ENCODE measurements around the gene SUMO2. TPM values are rescaled to one million over a fixed set of nuclear protein-coding genes. Genes with fewer than 3 reads are reported as not detected.
"Not testable (repeated sequence)": the region's sequence is repeated elsewhere in the genome, so short reads cannot be mapped to it uniquely, and the experiment has no call there.

Gene SUMO2
- total RNA-seq = 649 and 656 TPM in 2 replicates

GRCh38 chr17:75182569-75183436, at the start of gene SUMO2:
SUMO2 (minus strand) TSS chr17:75182959; CDS start chr17:75182834, 125 bp downstream.
- H3K4me1 Mint-ChIP-seq (ENCODE audit: low read depth) = peaks cover 38% of the 10 kb centered on the region
- peak; percentile 93 for DNase-seq (ENCODE audit: low spot score)
- no peaks in the 10 kb centered on the region for H3K9me3 Mint-ChIP-seq
- H3K27ac Mint-ChIP-seq = peak within 1 kb of the TSS; percentile 98
- H3K27me3 Mint-ChIP-seq (ENCODE audit: insufficient read depth) = no peaks in the 10 kb centered on the region
- peaks cover 20% of the 10 kb centered on the region for H3K36me3 Mint-ChIP-seq (ENCODE audit: low read depth)
- peak within 1 kb of the TSS; percentile 99 for H3K4me3 Mint-ChIP-seq
- intact Hi-C loops (cut with micrococcal nuclease) = loop anchor here (1.0 to 10.0 kb wide), 7 partner anchors 22 to 222 kb away; partner anchors contain the start of genes ATP5PD, GGA3, GRB2 and JPT1

- no peak overlapping the region for H3K27ac Mint-ChIP-seq
- intact Hi-C loops (cut with micrococcal nuclease) = no loop called here
- peaks cover 52% of the 10 kb centered on the region for H3K36me3 Mint-ChIP-seq (ENCODE audit: low read depth)
Observed at GRCh38 chr17:75231741-75232464, 49.1 kb upstream of the SUMO2 start.

GRCh38 chr17:75231071-75231470, 48.3 kb upstream of the SUMO2 start:
- Mint-ChIP-seq H3K27me3 (ENCODE audit: insufficient read depth) (no peaks in the 10 kb centered on the region), H3K27ac (no peak overlapping the region), H3K4me1 (ENCODE audit: low read depth) (no peaks in the 10 kb centered on the region), H3K4me3 (no peak overlapping the region), H3K36me3 (ENCODE audit: low read depth) (peaks cover 44% of the 10 kb centered on the region), H3K9me3 (no peaks in the 10 kb centered on the region)
- intact Hi-C loops (cut with micrococcal nuclease) = no loop called here
- no peak for DNase-seq (ENCODE audit: low spot score)

More at GRCh38 chr17:75231741-75232464, 49.1 kb upstream of the SUMO2 start:
- Mint-ChIP-seq H3K27me3 (ENCODE audit: insufficient read depth) (no peaks in the 10 kb centered on the region), H3K4me3 (no peak overlapping the region), H3K9me3 (no peaks in the 10 kb centered on the region), H3K4me1 (ENCODE audit: low read depth) (no peaks in the 10 kb centered on the region)
- no peak for DNase-seq (ENCODE audit: low spot score)

GRCh38 chr17:75228847-75229246, 46.1 kb upstream of the SUMO2 start:
- no peaks in the 10 kb centered on the region for H3K4me1 Mint-ChIP-seq (ENCODE audit: low read depth)
- peaks cover 38% of the 10 kb centered on the region for H3K36me3 Mint-ChIP-seq (ENCODE audit: low read depth)
- H3K4me3 Mint-ChIP-seq = no peak overlapping the region
- intact Hi-C loops (cut with micrococcal nuclease) = no loop called here
- H3K27ac Mint-ChIP-seq = no peak overlapping the region
- H3K27me3 Mint-ChIP-seq (ENCODE audit: insufficient read depth) = no peaks in the 10 kb centered on the region
- DNase-seq (ENCODE audit: low spot score) = no peak
- H3K9me3 Mint-ChIP-seq = no peaks in the 10 kb centered on the region

GRCh38 chr17:75228305-75228704, 45.5 kb upstream of the SUMO2 start:
- H3K4me3 Mint-ChIP-seq = no peak overlapping the region
- intact Hi-C loops (cut with micrococcal nuclease) = no loop called here
- H3K27ac Mint-ChIP-seq = no peak overlapping the region
- no peak for DNase-seq (ENCODE audit: low spot score)
- H3K9me3 Mint-ChIP-seq = no peaks in the 10 kb centered on the region
- peaks cover 39% of the 10 kb centered on the region for H3K36me3 Mint-ChIP-seq (ENCODE audit: low read depth)
- no peaks in the 10 kb centered on the region for H3K27me3 Mint-ChIP-seq (ENCODE audit: insufficient read depth)
- no peaks in the 10 kb centered on the region for H3K4me1 Mint-ChIP-seq (ENCODE audit: low read depth)

- Mint-ChIP-seq H3K4me3 (no peak overlapping the region), H3K36me3 (ENCODE audit: low read depth) (peaks cover 37% of the 10 kb centered on the region)
- DNase-seq (ENCODE audit: low spot score) = no peak
Observed at GRCh38 chr17:75227729-75228128, 45.0 kb upstream of the SUMO2 start.

GRCh38 chr17:75225016-75225415, 42.3 kb upstream of the SUMO2 start:
- Mint-ChIP-seq H3K27ac (no peak overlapping the region), H3K4me1 (ENCODE audit: low read depth) (no peaks in the 10 kb centered on the region), H3K9me3 (no peaks in the 10 kb centered on the region), H3K27me3 (ENCODE audit: insufficient read depth) (no peaks in the 10 kb centered on the region), H3K4me3 (no peak overlapping the region), H3K36me3 (ENCODE audit: low read depth) (peaks cover 25% of the 10 kb centered on the region)
- intact Hi-C loops (cut with micrococcal nuclease) = no loop called here
- DNase-seq (ENCODE audit: low spot score) = no peak

More at GRCh38 chr17:75227729-75228128, 45.0 kb upstream of the SUMO2 start:
- H3K4me1 Mint-ChIP-seq (ENCODE audit: low read depth) = no peaks in the 10 kb centered on the region
- no peak overlapping the region for H3K27ac Mint-ChIP-seq
- no peaks in the 10 kb centered on the region for H3K27me3 Mint-ChIP-seq (ENCODE audit: insufficient read depth)
- no peaks in the 10 kb centered on the region for H3K9me3 Mint-ChIP-seq
- intact Hi-C loops (cut with micrococcal nuclease) = no loop called here

GRCh38 chr17:75219815-75220214, 37.1 kb upstream of the SUMO2 start:
- H3K4me3 Mint-ChIP-seq = no peak overlapping the region
- no peaks in the 10 kb centered on the region for H3K27me3 Mint-ChIP-seq (ENCODE audit: insufficient read depth)
- peaks cover 5% of the 10 kb centered on the region for H3K4me1 Mint-ChIP-seq (ENCODE audit: low read depth)
- no peaks in the 10 kb centered on the region for H3K9me3 Mint-ChIP-seq
- H3K36me3 Mint-ChIP-seq (ENCODE audit: low read depth) = peaks cover 39% of the 10 kb centered on the region
- H3K27ac Mint-ChIP-seq = peak overlapping the region; percentile 46
- intact Hi-C loops (cut with micrococcal nuclease) = no loop called here
- DNase-seq (ENCODE audit: low spot score) = no peak

- intact Hi-C loops (cut with micrococcal nuclease) = no loop called here
- H3K27me3 Mint-ChIP-seq (ENCODE audit: insufficient read depth) = no peaks in the 10 kb centered on the region
- H3K9me3 Mint-ChIP-seq = no peaks in the 10 kb centered on the region
- no peak for DNase-seq (ENCODE audit: low spot score)
- peaks cover 5% of the 10 kb centered on the region for H3K4me1 Mint-ChIP-seq (ENCODE audit: low read depth)
- no peak overlapping the region for H3K27ac Mint-ChIP-seq
- H3K36me3 Mint-ChIP-seq (ENCODE audit: low read depth) = peaks cover 42% of the 10 kb centered on the region
- no peak overlapping the region for H3K4me3 Mint-ChIP-seq
Observed at GRCh38 chr17:75218131-75218530, 35.4 kb upstream of the SUMO2 start.

GRCh38 chr17:75209061-75209460, 26.3 kb upstream of the SUMO2 start:
- intact Hi-C loops (cut with micrococcal nuclease) = loop anchor here (5.0 kb wide), 1 partner anchor 162 kb away; the partner anchor contains the start of genes ATP5PD and KCTD2

GRCh38 chr17:75208161-75208560, 25.4 kb upstream of the SUMO2 start:
- H3K9me3 Mint-ChIP-seq = no peaks in the 10 kb centered on the region
- H3K36me3 Mint-ChIP-seq (ENCODE audit: low read depth) = peaks cover 22% of the 10 kb centered on the region
- no peaks in the 10 kb centered on the region for H3K27me3 Mint-ChIP-seq (ENCODE audit: insufficient read depth)
- H3K4me1 Mint-ChIP-seq (ENCODE audit: low read depth) = peaks cover 18% of the 10 kb centered on the region
- no peak overlapping the region for H3K27ac Mint-ChIP-seq
- DNase-seq (ENCODE audit: low spot score) = no peak
- peak overlapping the region; percentile 37 for H3K4me3 Mint-ChIP-seq
- intact Hi-C loops (cut with micrococcal nuclease) = loop anchor here (5.0 kb wide), 1 partner anchor 161 kb away; the partner anchor contains the start of genes ATP5PD and KCTD2

More at GRCh38 chr17:75209061-75209460, 26.3 kb upstream of the SUMO2 start:
- Mint-ChIP-seq H3K9me3 (no peaks in the 10 kb centered on the region), H3K27me3 (ENCODE audit: insufficient read depth) (no peaks in the 10 kb centered on the region), H3K27ac (no peak overlapping the region), H3K4me1 (ENCODE audit: low read depth) (peaks cover 17% of the 10 kb centered on the region), H3K36me3 (ENCODE audit: low read depth) (peaks cover 24% of the 10 kb centered on the region), H3K4me3 (no peak overlapping the region)
- no peak for DNase-seq (ENCODE audit: low spot score)

- H3K27ac Mint-ChIP-seq = no peak overlapping the region
- intact Hi-C loops (cut with micrococcal nuclease) = loop anchor here (5.0 kb wide), 1 partner anchor 160 kb away; the partner anchor contains the start of genes ATP5PD and KCTD2
- peak overlapping the region; percentile 98 for H3K4me3 Mint-ChIP-seq
Observed at GRCh38 chr17:75207760-75208159, 25.0 kb upstream of the SUMO2 start.

GRCh38 chr17:75207050-75207407, 24.3 kb upstream of the SUMO2 start:
- intact Hi-C loops (cut with micrococcal nuclease) = loop anchor here (5.0 kb wide), 1 partner anchor 160 kb away; the partner anchor contains the start of genes ATP5PD and KCTD2
- DNase-seq (ENCODE audit: low spot score); H3K27me3 Mint-ChIP-seq (ENCODE audit: insufficient read depth); H3K9me3 Mint-ChIP-seq: not testable (repeated sequence)
- H3K36me3 Mint-ChIP-seq (ENCODE audit: low read depth) = peaks cover 20% of the 10 kb centered on the region
- peak overlapping the region; percentile 44 for H3K27ac Mint-ChIP-seq
- peak overlapping the region; percentile 98 for H3K4me3 Mint-ChIP-seq
- H3K4me1 Mint-ChIP-seq (ENCODE audit: low read depth) = peaks cover 18% of the 10 kb centered on the region

More at GRCh38 chr17:75207760-75208159, 25.0 kb upstream of the SUMO2 start:
- no peak for DNase-seq (ENCODE audit: low spot score)
- peaks cover 22% of the 10 kb centered on the region for H3K36me3 Mint-ChIP-seq (ENCODE audit: low read depth)
- no peaks in the 10 kb centered on the region for H3K9me3 Mint-ChIP-seq
- no peaks in the 10 kb centered on the region for H3K27me3 Mint-ChIP-seq (ENCODE audit: insufficient read depth)
- H3K4me1 Mint-ChIP-seq (ENCODE audit: low read depth) = peaks cover 18% of the 10 kb centered on the region
